Kidney capillary endothelial cell (primary cell): ENCODE measurements around the gene AMY2B.
"Not testable (repeated sequence)": the region's sequence is repeated elsewhere in the genome, so short reads cannot be mapped to it uniquely, and the experiment has no call there.

Experiments used
- DNase-seq: peaks from one replicate; pipeline ENCODE4 v3.0.0-alpha.2; 2018; ENCODE audit warnings: low spot score

AMY2B gene

DNA sequence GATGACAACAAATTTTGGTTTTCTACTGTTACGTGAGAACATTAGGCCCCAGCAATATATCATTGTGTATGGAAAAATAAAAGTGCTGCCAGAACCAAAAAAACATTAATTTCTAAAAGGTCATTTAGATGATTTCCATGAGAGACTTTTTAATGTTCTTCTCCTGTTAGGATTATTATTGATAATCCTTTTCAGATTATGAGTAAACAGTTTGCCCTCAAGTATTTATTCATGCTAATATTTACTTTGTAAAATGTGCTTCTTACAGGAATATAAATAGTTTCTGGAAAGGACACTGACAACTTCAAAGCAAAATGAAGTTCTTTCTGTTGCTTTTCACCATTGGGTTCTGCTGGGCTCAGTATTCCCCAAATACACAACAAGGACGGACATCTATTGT is at the start of gene AMY2B:
Gene AMY2B, plus strand, starts transcription at position 301 of the 400 bp plus-strand sequence. Its CDS starts 14 bp downstream, at position 315.
- not testable (repeated sequence) for DNase-seq

DNA sequence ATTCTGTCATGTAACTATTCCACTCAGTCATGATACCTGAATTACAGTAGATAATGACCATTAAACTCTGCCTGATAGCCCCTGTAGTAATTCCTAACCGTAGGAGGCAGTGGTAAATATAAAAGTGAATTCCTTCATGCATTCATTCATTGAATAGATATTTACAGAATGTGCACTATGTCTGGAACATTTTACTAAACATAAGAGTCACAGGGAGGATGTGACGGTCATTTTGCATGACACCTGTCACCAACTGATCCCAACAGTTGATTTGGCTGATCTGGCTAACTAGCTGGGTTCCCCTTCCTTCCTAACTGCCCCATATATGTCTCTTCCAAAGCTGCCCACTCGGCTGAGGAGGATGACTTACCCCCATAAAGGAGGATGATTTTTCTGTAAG is 48.0 kb upstream of the AMY2B start:
- no peak for DNase-seq

DNA sequence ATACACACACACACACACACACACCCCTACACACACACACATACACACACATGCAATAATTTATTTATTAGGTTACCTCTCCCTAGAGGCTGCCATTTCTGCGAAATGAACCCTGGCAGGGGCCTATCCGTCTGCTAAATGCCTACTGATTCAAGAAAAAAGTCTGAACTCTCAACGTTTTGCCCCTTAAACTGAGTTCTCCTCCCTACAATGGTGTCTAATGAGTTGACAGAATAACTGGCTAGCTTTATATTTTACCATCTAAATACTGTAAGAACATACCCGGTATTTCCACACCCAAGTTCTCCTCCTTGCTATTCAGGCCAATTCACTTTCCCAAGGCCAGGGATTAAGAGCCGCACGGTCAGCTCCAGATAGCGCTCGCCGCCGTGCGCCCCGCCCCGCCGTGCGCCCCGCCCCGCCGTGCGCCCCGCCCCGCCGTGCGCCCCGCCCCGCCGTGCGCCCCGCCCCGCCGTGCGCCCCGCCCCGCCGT is 46.2 kb upstream of the AMY2B start:
- DNase-seq: peak; percentile 43

DNA sequence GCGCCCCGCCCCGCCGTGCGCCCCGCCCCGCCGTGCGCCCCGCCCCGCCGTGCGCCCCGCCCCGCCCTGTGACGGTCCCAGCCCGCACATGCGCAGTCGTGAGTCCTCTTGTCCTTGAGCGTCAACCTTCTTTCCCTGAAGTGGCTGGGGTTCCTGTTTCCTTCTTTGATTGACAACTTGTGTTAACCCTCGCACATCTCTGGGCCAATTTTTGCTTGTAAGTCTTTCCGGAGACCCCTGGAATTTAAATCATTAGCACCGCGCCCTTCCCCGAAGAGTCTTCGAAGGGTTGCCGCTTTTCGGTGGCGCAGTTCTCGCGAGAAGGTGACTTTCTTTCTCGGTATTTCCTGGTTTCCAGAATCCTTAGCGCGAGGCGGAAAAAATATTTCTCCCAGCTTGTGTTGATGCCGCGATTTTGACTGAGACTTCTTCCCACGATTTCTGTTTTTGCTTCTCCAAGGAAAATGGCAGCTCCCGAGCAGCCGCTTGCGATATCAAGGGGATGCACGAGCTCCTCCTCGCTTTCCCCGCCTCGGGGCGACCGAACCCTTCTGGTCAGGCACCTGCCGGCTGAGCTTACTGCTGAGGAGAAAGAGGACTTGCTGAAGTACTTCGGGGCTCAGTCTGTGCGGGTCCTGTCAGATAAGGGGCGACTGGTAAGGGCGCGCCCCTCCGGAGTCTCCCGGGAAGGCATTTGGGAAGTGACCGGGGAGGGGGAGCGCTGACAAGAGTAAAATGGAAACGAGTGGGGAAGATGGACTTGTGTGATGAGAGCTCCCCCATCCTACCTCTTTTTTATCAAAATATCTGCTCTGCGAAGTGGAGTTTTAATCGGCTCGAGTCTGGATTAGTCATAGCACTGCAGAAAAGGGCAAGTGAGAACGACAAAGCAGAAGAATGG is 45.5 kb upstream of the AMY2B start, which contains the start of gene RNPC3:
Gene RNPC3, plus strand, starts transcription at position 93 of the 901 bp plus-strand sequence. Its CDS starts 372 bp downstream, at position 465.
- DNase-seq: peak; percentile 89

DNA sequence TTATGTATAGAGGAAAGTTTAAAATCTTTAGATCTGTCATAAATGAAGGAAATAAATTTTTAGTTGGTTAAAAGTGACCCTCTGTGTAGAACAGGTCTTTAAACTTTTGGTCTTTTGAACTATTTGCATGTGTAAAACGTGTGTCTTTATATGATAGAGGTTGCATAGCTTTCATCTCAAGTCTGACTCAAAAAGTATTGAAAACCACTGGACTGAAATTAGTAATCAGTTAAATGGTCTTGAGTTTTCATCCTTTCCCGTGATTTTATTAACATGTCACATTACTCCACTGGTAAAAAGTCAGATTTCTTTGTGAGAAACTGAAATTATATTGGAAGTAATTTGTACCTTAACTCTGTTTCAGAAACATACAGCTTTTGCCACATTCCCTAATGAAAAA is 44.1 kb upstream of the AMY2B start:
- DNase-seq: no peak

DNA sequence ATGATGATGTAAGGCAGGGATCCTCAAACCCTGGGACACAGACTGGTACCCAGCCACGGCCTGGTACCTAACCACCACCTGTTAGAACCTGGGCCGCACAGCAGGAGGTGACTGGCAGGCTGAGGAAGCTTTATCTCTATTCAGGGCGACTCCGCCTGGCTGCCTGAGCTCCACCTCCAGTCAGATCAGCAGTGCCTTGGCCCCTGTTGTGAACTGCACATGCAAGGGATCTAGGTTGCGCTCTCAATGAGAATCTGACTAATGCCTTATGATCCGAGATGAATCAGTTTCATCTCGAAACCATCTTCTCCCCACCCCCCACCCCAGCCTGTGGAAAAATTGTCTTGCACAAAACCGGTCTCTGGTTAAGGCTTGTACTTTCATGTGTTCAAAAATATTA is 41.6 kb upstream of the AMY2B start:
- DNase-seq: no peak

DNA sequence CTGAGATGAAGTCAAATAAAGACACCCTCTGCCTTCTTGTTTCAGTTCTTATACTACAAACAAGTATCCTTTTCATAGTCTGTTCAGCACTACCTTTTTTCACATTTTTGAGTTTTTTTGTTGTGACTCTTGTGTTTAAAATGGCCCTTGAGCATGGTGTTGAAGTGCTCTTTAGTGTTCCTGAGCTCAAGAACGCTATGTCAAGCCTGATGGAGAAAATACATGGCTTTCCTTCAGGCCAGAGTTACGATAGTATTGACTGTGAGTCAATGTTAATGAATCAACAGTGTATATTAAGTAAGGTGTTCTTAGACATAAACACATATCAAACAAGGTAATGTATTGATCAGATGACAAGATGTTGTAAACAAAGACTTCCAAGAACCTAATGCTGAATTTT is 33.2 kb upstream of the AMY2B start:
- no peak for DNase-seq

DNA sequence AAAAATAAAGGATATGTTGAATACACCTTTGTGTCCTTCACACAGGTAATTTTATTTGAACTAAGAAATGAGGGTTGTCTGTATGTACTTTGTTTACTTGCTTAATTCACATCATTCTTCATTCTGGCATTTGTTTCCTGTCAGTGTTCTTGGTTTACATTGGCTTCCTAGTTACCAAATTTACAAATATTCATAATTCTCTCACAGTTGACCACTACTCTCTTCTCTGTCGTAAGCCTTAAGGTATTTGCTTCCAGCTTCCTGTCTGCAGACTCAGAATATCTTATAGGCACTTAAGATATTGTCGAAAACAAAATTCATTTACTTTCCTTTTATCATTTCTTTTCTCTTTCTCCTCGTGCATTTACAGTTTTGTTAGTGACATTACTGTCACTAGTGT is 30.0 kb upstream of the AMY2B start:
- DNase-seq: no peak

DNA sequence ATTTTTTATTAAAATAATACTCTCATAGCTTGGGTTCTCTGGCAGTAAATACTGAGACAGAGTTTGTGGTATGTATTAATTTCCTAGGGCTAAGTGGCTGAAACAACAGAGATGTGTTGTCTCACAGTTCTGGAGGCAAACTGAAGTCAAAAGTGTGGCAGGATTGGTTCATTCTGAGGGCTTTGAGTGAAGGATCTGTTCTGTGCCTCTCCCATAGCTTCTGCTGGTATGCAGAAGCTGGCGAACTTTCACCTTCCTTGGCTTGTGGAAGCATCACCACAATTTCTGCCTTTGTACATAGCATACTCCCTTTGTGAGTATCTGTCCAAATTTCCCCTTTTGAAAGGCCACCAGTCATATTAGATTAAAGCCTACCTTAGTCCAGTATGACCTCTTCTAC is 24.9 kb upstream of the AMY2B start:
- no peak for DNase-seq

DNA sequence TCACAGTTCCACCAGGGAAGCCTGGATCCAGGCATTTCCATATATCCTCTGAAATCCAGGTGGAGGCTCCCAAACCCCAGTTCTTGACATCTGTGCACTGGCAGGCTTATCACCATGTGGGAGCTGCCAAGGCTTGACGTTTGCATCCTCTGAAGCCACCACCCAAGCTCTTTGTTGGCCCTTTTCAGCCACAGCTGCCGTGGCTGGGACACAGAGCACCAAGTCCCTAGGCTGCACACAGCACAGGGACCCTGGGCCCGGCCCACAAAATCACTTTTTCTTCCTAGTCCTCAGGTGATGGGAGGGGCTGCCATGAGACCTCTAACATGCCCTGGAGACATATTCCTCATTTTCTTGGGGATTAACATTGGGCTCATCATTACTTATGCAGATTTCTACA is 23.5 kb upstream of the AMY2B start:
- DNase-seq: no peak

DNA sequence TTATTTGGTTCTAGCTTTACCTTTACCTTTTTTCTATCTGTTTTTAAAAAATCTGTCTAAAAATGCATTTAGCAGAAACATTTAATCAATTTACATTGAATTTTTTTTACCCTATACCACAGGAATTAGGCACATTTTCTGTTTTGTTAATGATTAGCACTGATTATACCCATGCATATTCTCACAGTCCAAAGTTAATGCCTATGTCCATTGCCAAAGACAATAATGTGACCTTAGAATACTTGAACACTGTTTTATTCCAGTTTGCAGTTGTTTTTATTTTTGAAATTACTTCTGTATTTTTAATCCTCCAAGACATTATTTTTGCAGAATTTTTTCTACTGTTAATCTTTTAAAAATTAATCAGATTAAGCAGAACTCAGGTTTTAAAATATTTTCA is 11.0 kb upstream of the AMY2B start:
- no peak for DNase-seq

DNA sequence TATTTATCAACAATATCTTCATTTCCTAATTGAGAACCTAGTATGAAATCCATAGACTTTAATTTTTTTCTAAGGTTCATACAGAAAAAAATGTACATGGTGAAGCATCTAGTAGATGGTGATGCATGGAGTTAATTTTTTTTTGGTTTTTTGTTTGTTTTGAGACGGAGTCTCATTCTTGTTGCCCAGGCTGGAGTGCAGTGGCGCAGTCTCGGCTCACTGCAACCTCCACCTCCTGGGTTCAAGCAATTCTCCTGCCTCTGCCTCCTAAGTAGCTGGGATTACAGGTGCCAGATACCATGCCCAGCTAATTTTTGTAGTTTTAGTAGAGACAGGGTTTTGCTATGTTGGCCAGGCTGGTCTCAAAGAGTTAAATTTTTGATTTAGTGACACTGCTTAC is 10.3 kb upstream of the AMY2B start:
- not testable (repeated sequence) for DNase-seq

DNA sequence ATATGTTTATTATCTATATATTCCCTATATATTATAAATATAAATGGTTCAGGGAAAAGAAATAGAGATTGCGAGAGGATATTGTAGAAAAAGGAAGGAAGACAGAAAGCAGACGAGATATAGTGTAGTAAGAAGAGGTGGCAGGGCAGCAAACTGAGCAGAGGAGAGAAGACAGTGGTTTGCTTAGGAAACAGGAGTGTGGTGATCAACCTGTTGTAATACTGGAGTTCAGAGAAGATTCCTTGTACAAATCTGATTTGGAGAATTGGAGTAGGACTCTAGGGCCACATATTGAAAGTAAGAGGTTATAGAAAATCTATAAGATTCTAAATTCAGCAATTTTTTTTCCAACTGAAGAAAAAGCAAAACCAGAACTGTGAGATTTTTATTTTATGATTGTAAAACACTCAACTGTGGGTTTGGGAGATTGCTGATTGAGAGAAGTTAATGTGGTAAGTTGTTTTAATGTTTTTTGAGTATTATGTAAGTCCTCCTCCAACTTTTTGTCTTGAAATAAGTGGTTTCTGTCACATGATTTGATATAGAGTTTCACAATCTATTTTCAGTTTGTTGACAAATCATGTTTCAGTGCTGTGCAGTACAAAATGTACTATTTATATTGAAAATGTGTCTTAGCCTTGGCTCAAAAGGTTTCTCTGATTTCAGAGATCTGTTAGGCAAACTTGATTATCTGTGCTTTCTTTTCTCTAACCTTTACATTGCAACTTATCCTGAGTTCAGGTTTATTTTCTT is 9.6 kb upstream of the AMY2B start:
- no peak for DNase-seq

DNA sequence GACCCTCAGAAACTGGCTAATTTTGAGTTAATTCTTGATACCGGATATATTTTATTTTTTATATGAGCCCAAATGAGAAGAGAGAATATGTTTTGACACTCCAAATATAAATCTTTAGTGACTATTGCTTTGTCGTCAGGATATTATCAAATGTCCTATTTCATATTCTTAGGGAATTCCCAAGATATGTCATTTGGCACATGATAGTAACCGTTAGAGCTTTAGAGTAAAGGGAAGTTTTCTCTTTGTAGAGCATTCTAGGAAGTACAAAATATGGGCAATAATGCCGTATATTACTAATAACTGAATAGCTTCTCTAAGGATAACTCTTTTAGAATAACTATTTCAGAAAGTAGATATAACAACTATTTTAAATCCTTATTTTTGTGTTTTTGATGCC is 8.3 kb upstream of the AMY2B start:
- DNase-seq: no peak

DNA sequence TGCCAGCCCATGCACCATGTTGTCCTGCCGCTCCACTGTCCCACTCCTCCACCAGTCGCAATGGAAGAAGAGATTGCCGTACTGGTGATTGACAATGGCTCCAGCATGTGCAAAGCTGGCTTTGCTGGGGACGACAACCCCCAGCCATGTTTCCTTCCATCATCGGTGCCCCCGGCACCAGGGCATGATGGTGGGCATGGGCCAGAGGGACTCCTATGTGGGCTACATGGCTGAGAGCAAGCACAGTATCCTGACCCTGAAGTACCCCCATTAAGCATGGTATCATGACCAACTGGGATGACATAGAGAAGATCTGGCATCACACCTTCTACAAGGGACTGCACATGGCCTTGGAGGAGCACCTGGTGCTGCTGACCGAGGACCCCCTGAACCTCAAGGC is 1.9 kb upstream of the AMY2B start:
- DNase-seq: no peak

DNA sequence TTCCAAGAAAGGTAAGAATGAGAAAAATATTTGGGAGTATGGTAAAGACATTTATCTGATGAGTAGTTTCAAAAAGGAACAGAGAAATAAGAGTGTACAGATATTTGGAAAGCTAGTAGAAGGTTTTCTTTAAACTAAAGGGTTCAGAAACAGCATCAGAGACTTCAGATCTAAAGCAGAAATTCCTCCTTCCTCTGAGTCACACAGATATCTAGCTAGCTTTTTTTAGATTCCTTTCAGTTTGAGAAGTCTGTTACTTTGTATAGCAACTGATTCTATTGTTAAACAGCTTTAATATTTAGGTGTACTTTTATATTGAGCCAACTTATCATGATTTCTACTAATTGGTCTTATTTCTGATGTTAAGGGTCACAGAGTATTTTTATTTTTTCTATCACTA is 4.7 kb downstream of the AMY2B start:
- no peak for DNase-seq

DNA sequence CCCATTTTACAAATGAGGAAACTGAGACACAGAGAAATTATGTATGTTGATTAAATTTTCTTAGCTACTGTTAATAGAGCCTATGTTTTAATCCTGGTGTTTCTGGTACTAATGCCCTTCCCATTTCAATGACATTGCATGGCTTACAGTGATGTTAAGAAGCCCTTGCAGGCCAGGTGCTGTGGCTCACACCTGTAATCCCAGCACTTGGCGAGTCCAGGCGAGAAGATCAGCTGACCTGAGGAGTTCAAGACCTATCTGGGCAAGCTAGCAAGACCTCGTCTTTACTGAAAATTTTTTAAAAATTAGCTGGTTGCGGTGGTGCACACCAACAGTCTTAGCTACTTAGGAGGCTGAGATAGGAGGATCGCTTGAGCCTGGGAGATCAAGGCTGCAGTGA is 5.4 kb downstream of the AMY2B start:
- not testable (repeated sequence) for DNase-seq

DNA sequence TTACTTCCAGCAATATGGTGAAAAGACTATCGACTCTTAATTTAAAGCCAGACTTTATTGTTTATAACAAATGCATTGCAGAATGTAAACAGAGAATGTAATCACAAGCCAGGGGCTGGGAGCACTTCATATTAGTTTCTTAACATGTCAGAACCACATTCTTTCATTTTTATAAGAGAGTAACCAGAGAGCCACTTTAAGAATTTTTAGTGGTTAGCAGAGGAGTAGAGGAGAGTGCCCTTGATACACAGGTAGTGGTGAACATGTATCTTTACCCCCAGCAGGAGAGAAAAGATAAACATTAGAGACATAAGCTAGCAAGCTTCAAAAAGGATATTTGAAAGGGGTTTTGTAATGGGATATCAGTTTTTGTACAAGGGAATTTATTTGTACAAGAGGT is 11.1 kb downstream of the AMY2B start:
- DNase-seq: no peak

DNA sequence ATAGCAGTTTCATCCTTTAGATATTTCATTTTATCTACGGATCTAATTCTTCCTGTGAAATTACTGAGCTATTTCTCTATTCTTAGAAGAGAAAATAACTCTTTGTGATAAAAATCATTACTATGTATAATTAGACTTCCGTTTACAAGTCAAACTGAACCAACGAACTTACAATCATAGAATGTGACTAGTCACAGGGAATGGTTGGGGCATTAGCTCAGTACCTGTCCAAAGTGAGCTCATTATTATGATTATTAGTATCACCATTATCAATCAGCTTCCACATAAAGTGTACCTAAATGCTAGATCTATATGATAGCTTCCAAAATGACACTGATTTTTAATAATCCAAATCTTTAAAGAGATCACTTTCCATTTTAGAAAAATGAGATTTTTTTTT is 12.5 kb downstream of the AMY2B start:
- no peak for DNase-seq

DNA sequence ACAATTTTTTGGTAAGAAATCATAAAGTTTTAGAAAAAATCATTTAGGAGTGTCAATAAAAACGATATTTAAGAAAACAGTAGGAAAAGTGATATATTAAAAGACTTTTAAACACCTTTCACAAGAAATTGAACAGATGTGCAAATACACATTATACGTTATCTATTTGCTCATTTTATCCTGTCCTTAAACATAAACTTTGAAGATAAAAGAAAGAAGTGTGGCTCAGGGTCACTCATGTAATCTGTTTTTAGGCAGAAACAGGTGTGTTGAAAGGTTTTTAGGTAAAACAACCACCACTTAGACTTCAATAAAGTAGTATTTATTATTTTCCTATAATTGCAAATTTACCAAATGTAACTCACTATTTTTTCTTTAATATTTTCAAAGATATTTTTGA is 13.1 kb downstream of the AMY2B start:
- no peak for DNase-seq

DNA sequence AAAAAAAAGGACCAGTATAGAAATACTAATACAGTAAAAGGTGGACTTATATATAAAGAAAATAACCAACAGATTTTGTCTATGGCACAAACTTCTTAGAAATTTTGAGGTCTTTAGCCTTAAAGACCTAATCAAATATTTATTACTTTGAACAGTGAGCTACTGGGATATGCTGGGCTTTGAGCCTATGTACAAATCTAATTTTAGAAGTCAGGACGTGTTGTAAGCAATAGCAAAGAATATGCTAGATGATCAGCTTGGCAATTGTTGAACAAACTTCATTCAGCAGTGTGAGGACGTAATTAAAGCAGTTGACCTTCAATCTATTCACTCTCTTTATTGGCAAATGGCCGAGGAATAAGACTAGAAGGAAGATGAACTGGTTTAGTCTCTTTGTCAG is 31.4 kb downstream of the AMY2B start:
- not testable (repeated sequence) for DNase-seq

DNA sequence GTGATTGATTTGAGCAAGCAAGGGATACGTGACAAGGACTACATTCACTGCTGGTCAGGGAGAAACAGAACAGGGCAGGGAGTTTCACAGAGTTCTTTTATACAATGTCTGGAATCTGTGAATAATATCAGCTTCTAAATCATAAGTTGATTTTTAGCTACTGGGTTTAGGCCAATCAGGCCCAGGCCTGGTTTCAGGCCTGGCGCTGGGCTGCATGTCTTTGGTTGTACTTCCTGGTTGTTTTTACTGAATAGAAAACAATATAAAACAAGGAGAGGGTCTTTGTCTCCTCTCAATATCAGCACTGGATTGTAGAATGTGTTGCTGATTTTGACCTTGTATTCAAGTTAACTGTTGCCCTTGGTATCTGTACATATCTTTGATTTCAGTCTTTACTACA is 45.0 kb downstream of the AMY2B start:
- DNase-seq: no peak

DNA sequence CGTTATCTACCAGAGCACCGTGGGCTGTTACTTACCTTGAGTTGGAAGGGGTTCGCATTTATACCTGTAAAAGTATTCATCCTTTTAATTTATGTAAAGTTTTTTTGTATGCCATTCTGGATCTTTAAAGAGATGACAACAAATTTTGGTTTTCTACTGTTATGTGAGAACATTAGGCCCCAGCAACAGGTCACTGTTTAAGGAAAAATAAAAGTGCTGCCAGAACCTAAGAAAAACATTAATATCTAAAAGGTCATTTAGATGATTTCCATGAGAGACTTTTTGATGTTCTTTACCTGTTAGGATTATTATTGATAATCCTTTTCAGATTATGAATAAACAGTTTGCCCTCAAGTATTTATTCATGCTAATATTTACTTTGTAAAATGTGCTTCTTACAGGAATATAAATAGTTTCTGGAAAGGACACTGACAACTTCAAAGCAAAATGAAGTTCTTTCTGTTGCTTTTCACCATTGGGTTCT is 45.6 kb downstream of the AMY2B start, which contains the start of gene AMY2A:
Gene AMY2A, plus strand, starts transcription at position 434 of the 484 bp plus-strand sequence. Its CDS starts 14 bp downstream, at position 448.
- not testable (repeated sequence) for DNase-seq
